ENCODE data around the gene S100A8.
A peak's percentile ranks its signal among the peaks of the same experiment; 100 is the strongest.
"Not testable (repeated sequence)": the region's sequence is repeated elsewhere in the genome, so short reads cannot be mapped to it uniquely, and the experiment has no call there.

S100A8 gene

DNA sequence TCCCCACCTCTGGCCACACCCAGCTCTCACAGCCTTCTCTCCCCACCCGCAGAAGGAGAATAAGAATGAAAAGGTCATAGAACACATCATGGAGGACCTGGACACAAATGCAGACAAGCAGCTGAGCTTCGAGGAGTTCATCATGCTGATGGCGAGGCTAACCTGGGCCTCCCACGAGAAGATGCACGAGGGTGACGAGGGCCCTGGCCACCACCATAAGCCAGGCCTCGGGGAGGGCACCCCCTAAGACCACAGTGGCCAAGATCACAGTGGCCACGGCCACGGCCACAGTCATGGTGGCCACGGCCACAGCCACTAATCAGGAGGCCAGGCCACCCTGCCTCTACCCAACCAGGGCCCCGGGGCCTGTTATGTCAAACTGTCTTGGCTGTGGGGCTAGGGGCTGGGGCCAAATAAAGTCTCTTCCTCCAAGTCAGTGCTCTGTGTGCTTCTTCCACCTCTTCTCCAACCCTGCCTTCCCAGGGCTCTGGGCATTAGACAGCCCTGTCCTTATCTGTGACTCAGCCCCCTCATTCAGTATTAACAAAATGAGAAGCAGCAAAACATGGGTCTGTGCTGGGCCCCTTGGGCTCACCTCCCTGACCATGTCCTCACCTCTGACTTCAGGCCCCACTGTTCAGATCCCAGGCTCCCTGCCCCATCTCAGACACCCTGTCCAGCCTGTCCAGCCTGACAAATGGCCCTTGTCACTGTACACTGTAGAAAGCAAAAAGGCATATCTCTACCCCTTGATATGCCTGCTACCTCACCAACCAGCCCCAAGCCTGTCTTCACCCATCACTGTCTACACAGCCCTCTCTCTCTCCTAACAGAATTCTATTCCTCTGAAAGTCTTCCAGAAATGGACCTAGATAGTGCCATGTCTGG lies 30.0 kb downstream of the S100A8 start:
- DNase-seq = no peak

DNA sequence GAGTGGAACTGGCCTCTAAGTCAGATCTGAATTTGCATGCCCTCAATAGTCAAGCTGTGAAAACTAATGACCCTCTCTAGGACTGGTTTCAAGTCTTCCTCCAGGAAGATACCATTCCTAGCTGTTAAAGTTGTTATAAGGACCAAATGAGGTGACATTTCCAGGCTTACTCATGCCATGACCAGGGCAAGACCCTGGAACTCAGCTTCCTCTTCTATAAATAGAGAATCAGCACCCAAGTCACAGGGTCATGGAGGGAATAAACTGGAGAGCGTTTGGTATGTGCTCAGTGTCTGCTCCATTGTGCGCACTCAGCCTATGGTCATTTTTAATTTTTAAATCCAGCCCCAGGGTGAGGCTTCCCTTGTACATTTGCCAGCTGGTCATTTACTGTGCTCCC lies 30.7 kb downstream of the S100A8 start:
- no peak for DNase-seq

DNA sequence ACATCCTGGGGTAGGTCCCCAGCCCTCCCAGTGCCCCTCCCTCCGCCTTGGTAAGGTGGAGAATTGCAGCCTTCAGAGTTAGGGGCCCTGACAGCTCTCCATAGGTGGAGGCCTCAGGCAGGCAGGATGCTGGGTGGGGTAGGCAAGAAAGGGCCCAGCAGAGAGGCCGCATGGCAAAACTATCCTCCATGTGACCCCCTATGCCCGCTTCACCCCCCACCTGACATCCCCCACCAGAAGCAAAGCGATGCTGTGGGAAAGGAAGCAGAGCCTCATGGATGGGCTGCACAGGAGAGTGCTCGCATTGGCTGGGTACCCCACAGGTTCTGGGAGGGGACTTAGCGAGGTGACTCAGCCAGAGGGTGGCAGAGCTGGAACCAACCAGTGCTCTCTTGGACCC lies 31.6 kb downstream of the S100A8 start:
- no peak for DNase-seq

DNA sequence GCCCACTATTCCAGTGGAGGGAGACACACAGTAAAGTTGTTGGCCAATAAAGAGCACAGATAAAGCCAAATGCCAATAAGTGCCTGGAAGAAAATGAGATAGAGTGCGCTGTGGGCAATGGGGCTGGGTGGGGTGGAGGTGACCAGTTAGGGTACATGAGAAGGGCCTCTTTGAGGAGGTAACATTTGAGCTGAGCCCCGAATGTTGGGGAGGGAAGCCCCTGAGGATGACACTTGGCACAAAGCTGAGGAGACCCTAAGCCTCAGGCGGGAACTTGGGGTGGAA lies 32.2 kb downstream of the S100A8 start:
- no peak for DNase-seq

DNA sequence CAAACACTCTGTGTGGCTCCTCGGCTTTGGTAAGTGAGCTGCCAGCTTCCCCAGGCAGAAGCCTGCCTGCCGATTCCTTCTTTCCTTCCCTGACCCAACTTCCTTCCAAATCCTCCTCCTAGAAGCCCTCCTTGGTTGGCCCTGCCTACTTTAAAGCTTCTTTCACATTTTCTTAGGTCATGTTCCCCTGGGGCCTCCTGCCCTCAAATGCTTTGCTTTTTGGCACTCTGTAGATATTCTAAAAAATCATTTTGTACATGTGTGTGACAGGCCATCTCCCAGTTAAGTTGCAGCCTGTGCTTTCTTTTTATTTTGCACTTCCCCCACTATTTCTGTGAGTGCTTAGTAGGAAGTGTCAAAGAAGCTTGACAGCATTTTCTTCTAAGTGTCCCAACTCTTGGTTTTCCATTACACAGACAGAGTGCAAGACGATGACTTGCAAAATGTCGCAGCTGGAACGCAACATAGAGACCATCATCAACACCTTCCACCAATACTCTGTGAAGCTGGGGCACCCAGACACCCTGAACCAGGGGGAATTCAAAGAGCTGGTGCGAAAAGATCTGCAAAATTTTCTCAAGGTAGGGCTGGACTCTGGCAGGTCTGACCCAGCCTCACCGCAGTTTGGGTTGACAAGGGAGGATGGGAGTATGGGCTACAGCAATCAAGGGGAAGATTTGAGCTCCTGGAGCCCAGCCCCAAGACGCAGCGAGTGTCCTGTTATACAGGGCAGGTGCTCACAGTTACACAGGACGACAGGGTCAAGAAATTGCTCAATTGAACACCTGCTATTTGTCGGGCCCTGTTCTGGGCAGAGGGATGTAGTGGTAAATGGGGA lies 32.8 kb downstream of the S100A8 start, which contains the start of gene S100A9:
S100A9 (plus strand) TSS at position 2 of the 838 bp plus-strand sequence; CDS start at position 432, 430 bp downstream.
- no peak for DNase-seq

DNA sequence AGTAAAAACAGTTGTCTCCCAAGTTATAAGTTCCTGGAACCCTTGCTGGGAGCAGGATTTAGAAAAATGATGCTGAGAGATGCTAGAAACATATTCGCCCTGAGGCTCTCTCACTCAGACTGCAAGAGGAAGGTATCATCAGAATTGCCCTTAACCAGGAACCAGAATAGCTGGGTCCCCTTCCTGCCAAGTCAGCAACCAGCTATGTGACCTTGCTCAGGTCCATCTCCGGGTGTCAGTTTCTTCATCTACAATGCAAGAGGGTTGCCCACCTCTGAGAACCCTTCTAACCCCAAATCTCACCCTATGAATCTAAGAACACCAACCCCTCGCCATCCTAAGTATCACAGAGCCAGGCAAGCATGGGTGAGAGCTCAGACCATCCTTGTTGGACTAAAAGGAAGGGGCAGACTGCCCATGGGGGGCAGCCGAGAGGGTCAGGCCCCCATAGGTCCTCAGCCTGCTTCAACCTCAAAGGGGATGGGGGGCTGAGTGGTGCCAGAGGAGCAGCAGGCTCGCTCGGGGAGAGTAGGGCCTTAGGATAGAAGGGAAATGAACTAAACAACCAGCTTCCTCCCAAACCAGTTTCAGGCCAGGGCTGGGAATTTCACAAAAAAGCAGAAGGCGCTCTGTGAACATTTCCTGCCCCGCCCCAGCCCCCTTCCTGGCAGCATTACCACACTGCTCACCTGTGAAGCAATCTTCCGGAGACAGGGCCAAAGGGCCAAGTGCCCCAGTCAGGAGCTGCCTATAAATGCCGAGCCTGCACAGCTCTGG lies 33.6 kb downstream of the S100A8 start:
- DNase-seq = no peak

DNA sequence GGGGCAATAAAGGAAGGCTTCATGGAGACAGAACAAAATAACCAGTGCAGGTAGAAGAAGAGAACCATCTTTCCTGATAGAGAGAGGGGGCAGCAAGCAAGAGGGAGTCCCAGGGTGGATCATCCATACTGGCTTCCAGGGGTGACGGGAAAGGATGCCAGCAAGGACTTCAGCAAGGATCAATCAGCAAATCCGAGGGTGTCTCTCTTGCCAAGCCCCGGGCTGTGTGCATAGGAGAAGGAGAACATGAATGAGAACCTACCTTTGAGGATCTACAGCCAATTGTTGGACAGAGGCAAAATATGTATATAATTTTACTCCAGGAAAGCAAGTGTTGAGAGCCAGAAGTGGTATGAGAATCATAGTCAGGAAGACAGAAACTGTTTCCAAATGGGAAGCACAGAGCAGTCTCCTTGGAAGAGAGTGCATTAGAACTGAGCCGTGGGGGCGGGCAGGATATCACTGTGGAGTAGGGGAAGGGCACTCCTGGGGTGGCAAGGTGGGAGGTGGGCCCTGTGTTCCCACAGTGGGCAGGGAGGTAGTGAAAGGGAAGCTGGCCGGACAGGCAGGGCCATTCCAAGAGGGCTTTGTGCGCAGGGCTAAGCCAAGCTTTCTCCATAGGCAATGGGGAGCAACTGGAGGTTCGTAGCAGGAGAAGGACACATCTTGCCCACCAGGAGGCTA lies 34.3 kb downstream of the S100A8 start:
- DNase-seq = no peak

DNA sequence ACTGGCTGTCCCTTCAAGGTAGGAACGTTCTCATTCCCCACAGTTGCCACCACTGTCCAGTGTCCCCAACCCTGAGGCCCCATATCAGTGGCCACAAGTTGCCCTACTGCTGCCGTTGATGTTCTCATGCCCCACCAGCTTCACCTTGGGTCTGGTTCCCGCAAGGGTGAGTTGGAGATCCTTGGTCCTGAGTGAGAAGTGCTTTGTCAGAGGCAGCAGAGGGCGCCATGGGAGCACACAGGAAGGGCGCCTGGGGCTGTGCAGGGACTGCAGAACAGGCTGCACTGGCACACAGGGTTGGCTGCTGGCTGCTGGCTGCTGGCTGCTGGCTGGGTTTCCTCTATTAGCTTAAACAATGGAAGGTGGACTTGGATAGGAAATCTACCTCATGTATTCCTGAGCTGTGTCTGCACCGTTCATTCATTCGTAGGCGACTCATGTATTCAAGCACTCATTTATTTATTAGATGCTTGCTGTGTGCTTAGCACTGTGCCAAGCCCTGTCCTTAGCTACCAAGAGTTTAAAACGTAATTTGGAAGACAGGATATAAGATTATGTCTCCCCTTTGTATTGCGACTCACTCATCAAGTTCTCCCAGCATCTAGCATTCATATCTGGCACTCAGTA lies 35.3 kb downstream of the S100A8 start:
- peak; percentile 57 for DNase-seq

DNA sequence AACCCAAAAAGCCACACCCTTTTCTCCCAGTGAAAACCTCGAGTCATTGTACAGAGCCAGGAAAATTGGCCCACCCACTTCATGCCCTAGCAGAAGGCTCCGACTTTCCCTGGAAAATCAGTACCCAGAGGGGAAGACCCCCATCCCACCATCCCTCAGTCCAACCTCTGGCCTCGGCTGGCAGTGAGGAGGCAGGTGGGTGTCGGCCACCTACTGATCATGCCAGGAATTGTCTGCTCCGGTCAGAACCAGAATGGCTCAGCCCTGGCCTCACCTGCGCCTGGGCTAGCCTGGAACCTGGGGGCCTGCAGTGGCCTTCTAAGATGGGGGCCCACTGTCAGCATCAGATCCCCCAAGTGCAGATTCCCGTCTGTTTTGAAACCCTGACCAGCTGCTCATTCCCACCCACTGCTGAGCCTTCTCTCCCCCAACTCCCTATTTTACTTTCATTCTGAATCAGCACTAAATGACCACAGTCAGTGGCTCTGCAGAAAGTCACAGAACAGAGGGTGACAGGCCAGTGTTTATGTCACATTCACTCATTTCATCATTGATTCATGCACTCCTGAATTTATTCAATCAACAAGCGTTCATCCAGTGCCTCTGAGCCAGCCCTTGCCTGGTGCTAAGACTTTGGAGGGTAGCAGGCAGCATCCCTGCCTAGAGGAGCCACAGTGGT lies 36.2 kb downstream of the S100A8 start:
- DNase-seq = no peak

DNA sequence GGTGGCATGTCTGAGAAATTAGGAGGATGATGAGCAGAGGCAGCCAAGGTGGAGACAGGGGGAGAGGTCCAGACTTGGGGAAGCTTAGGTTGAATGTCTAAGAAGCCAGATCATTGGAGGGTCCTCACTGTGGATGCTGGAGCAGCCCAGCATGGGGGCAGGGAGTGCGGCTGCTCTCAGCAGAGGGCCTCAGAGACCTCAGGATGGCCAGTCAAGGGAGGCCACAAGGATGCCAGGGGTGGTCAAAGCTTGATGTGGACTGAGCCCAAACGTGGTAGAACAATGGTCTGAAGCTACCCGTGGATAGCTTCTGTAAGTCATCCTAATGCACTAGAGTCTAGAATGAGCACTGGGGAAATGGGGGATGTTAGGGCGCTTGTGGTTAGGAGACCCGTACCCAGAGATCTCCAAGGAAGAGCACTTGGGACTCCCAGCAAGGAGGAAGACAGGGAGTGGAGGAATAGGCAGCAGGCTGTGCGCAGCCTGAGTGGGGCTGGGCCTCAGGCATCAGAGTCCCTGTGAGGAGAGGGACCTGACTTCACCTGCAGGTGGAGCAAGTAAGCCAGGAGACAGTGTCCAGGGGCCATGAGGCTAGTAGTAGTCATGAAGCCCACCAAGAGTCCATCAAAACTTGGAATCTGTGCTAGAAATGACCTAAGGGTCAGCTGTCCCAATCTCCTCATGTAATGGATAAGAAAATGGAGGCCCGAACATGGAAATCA lies 37.5 kb downstream of the S100A8 start:
- no peak for DNase-seq

DNA sequence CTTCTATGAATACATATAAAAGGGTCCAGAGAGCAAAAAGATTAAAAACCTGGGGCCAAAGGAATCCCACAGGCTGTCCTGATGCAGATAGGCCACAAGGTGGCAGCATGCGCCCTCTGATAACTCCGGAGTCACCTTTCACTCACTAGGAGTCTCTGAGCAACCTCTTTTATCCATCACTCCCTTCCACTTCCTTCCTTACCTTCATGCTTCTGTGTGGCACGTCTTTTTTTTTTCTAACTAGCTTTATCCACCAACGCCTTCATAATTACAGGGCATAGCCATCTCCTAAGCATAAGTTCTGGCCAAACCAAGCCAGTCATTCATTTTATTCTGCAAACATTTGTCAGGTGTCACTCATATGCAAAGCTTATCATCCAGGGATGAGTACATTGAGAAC lies 38.4 kb downstream of the S100A8 start:
- peak; percentile 84 for DNase-seq

DNA sequence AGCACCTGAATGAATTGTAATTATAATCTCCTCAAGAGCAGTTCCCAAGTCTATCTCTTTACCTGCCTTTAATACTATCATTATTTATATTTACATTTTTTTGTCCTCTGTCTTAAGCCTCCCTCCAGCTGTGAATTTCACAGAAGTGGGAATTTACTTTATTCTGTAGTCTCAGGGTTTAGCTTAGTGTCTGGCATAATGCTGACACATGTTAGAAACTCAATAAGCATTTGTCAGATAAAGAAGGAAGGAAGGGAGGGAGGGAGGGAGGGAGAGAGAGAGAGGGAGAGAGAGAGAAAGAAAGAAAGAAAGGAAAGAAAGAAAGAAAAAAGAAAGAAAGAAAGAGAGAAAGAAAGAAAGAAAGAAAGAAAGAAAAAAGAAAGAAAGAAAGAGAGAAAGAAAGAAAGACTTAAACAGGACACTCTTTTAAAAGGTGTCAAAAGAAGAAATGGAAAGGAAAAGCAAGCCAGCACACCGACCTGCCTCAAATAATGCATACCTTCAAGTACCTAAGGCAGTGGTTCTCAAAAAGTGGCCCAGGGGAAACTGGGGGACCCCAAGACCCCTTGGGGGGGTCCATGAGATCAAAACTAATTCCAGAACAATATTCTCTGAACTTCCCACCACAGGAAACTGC lies 40.4 kb downstream of the S100A8 start:
- no peak for DNase-seq

DNA sequence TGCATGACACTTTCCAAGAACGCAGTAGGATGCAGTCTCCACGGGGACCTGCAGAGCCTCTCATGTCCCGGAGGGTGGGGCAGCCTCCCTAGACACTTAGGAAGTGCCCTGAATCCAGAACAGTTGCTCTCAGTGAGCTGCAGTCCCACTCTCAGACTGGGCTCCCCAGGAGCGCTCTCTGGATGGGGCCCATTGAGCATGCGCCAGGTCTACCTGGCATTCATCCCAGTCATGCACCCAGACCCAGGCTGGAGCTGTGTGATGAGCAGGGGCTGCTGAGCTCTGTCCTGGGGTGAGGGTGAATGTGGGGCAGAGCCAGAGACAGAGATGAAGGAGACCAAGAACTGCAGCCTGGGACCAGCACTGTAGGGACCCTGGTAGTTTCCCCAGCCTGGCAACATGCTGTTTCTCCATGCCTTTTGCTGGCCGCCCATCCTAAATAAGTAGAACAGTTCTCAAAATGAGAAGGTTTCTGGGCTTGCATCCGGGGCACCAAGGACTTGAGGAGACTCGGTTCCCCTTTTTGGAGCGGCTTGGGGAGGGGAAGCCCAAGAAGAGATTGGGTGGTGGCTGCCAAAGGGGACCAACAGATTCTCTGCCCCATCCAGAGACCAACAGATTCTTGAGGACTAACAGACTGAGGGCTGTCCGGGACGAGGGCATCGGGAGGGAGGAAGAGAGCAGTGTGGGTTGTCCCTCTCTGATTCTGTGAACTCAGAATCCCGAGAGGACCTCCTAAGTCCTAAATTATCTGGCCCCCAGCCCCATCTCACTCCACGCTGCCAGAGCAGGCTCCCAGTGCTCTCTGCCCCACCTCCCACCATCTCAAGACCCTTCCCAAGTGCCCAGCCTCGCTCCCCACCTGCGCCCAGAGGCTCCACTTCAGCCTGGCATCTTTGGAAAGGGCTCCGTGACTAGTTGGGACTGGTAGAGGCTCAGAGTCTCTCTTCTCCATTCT lies 41.2 kb downstream of the S100A8 start:
- DNase-seq = no peak

DNA sequence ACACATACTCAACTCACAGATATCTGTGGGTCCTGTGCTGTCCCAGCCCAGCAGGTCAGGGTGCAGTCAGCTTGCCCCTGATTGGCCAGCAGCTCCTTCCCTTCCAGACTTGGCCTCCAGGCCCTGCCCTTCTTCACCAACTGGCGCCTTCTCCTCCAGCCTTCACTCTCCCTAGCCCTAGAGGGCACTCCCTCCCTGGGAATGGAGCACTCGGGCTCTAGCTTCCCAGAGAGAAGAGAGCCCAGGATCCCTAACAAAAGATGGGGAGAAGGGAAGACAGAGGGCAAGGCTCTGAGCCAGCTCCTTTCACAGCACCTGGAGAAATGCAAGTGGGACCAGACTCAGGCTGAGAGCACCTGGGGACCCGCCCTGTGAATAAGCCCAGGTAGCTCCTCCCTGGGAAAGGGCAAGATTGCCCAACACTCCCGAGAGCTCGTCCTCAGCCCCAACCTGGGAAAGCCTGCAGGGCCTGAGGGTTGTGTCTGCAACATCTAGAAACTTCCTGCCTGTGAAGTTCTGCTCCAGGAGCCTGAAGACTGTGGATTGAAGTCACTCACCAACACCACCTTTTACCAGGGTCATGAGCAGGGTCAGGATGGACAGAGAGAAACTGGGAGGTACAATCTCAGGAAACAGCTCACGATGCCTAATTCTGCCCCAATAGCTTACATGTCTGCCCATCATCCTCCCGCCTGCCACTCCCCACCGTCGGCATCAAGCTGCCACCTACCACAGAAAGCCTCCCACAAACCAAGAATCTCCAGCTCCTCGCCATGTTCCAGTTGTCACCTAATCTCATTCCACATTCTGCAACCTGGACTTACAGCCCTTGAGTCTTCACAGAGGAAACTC lies 42.1 kb downstream of the S100A8 start, which contains the start of gene PGLYRP4:
PGLYRP4 (minus strand) TSS at position 331 of the 852 bp plus-strand sequence. CDS start 909 bp downstream, outside the sequence.
- no peak for DNase-seq

DNA sequence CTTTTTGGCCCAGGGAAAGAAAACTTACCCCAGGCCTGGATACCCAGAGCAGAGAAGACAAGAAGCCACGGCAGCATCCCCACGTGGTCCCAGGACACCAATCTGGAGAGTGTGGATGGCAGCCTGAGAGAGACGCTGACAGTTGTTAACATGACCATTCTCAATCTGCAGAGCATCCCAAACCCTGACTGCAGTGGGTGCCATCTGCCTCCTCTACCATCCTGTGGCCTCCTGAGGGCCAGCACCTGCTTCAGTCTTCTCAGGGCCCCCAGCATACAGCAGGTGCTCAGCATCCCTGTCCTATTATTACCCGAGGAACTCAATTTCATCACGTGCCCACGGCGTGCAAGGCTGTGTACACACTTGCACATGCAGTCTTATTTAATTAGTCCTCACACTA lies 43.0 kb downstream of the S100A8 start:
- DNase-seq = no peak

DNA sequence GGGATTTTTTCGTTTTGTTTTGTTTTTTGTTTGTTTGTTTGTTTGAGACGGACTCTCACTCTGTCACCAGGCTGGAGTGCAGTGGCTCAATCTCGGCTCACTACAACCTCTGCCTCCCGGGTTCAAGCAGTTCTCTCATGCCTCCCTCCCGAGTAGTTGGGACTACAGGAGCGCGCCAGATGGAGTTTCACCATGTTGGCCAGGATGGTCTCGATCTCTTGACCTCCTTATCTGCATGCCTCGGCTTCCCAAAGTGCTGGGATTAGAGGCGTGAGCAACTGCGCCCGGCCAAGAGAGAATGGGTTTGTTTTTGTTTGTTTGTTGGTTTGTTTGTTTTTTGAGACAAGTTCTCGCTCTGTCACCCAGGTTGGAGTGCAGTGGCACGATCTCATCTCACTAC lies 43.8 kb downstream of the S100A8 start:
- not testable (repeated sequence) for DNase-seq

DNA sequence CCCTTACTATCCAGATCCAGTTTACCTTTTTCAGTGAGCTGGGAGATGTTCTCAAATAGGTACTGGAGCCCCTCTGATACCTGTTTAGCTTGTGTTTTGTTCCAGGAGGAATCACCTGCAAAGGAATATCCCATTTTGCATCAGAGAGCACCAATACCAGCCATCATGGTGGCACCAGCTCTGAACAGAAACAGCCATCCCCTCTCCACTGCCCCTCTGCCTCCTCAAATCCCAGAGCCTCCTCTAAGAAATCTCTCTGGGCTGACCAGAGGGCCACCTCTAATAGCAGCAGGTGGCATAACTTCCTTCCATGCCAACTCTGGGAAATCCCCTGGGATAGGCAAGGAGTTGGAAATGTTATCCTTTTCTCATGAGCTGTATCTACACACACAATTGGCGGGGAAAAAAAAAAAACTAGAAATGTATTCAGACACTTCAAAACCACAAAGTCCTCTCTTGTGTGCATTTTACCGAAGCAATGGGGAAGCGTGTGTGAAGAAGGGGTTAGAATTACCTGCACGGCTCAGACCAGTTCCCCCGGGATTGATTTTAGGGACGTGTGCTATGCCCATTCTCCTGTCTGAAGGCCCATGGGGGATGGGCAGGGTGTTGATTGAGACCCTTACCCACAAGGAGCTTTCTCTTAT lies 44.7 kb downstream of the S100A8 start:
- DNase-seq = peak; percentile 95

Measured in NCI-H2107 (cell line).